ENCODE measurements around the gene EFEMP1. TPM values are rescaled to one million over a fixed set of nuclear protein-coding genes. Genes with fewer than 3 reads are reported as not detected.
"Not testable (repeated sequence)": the region's sequence is repeated elsewhere in the genome, so short reads cannot be mapped to it uniquely, and the experiment has no call there.

The EFEMP1 gene
- total RNA-seq, 1 donor from 2014 or later = 50.7 TPM

DNA sequence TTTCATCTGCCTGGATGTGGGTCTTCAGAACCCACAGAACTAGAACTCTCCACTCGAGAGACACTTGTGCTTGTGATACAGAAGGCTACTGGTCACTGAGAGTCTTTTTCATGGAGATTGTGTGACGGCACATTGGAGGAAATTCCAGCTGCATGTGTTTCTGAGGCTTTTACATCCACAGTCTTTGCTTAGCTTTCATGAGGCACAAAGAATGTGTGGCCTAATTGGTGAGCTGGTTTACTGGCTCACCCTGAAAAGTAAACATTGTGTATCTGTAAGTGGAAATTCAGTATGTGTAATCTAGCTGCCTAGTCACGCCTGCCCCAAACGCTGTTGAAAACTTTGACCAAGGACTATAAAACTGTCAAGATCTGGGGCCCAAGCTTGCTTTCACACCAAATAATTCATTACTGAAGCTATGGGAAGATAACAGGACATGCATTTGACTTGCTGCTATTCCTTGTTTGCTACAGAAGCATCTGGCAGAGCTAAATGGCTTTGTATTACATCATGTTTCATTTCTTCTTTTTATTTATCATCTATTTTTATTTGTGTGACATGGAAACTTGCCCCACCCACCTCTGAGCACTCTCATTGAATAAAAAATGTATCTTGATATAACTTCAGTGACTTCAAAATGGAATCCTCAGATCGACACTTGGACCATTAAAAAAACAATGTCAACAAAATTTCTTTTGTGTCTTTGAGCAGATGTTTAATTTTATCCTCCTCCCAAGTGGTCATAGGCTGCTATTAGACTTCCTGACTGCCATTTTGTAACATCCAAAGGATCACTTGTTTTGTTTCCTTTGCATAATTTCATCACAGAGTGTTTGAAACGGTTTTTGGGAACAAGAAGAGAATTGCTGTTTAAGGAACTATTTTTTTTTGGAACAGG, 80.2 kb downstream of the EFEMP1 start:
- DNase-seq (no peak), ATAC-seq (peak; percentile 43)
- intact Hi-C loops (cut with micrococcal nuclease) = no loop called here

DNA sequence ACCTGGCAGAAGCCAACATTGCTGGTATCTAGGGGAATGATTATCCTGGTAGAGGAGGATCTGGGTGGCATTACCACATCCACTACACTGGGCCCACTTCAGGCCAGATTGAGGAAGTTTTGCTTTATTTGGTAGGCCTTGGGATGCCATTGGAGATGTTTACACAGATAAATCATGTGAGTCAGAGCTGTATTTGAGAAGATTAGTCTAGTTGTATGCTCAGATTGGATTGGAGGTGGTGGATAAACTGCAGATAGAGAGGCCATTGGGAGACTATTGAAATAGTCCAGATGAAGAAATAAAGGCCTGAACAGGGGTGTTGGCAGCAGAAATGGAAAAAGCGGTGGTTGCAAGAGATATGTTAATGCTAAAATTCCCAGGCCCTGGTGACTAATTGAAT, 81.5 kb downstream of the EFEMP1 start:
- DNase-seq (no peak), ATAC-seq (no peak)
- intact Hi-C loops (cut with micrococcal nuclease) = no loop called here

DNA sequence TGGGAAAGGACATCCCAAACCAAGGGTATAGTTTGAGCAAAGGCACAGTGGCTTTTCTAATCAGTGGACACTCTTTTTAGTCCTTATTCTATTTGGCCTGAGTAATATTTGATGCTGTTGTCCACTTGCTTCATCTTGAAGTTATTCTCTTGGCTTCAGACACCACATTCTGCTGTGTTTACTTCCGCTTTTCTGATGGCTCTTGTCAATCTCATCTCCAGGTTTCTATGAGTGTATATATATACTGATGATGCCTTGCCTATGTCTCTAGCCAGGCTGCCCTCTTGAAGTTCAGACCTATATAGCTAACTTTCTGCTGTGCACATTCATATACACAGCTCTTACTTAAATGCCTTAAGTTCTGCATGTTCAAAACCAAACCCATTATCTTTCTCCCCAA, 83.1 kb downstream of the EFEMP1 start:
- no peak for ATAC-seq
- intact Hi-C loops (cut with micrococcal nuclease) = no loop called here

DNA sequence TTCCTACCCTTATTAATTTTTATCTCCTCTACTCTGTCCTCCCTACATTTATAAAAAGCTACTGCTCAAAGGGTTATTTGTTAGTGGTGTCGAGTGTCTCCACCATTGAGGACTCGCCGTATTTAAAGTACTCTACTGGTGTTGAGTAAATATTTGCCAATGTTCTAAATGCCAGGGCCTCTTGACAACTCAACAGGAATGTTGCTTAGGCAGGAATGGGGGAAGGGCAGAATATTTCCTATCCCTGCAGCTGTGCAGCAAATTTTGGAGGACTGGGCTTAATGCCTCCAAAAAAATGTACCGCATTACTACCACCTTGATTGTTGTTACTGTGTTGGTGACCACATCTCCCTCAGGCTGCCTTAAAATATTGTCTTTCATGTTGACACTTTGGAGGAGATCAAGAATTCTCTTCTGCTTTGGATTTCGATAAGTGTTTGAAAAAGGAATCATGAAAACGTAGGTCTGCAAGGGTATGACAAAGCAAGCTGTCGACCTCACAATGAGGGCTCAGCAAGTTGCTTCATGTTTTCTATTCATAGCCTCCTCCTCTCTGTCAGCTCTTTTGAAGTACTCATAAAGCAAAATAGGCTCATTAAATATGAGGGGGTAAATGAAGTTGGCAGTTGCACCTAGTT, 84.3 kb downstream of the EFEMP1 start:
- peak; percentile 47 for ATAC-seq
- intact Hi-C loops (cut with micrococcal nuclease) = no loop called here

More for the DNA sequence above, 83.1 kb downstream of the EFEMP1 start:
- no peak for DNase-seq

DNA sequence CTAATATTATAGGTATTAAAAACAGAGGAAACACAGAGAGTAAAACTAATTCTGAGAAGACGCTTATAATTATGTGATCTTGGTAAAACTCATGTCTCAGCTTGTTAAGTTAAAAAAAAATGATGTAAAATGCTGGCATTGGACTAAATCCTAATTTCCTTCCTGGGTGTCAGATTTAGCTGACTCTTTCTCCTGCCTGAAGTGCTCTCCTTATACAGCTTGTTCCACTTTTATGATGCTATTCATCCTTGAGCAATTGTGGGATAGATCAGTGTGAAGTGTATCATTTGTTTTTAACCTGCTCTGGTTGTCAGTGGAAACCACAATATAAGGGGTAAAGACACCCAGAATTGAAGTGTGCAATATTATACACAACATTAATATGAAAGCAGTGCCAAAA, 84.9 kb downstream of the EFEMP1 start:
- DNase-seq = no peak
- intact Hi-C loops (cut with micrococcal nuclease) = no loop called here
- no peak for ATAC-seq

More for the DNA sequence above, 84.3 kb downstream of the EFEMP1 start:
- DNase-seq = no peak

DNA sequence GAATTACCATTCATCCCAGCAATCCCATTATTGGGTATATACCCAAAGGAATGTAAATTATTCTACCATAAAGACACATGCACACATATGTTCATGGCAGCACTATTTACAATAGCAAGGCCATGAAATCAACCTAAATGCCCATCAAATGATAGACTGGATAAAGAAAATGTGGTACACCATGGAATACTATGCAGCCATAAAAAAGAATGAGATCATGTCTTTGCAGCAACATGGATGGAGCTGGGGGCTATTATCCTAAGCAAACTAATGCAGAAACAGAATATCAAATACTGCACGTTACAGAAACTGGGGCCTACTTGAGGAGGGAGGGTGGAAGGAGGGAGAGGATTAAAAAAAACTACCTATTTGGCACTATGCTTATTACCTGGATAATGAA, 85.5 kb downstream of the EFEMP1 start:
- ATAC-seq; DNase-seq; intact Hi-C loops (cut with micrococcal nuclease): not testable (repeated sequence)

DNA sequence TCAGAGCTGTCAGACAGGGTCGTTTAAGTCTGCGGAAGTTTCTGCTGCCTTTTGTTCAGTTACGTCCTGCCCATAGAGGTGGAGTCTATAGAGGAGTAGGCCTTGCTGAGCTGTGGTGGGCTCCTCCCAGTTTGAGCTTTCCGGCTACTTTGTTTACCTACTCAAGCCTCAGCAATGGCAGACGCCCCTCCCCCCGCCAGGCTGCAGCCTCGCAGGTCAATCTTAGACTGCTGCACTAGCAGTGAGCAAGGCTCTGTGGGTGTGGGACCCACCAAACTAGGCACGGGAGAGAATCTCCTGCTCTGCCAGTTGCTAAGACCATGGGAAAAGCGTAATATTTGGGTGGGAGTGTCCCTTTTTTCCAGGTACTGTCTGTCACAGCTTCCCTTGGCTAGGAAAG, 86.5 kb downstream of the EFEMP1 start:
- intact Hi-C loops (cut with micrococcal nuclease) = no loop called here
- ATAC-seq (no peak), DNase-seq (no peak)

DNA sequence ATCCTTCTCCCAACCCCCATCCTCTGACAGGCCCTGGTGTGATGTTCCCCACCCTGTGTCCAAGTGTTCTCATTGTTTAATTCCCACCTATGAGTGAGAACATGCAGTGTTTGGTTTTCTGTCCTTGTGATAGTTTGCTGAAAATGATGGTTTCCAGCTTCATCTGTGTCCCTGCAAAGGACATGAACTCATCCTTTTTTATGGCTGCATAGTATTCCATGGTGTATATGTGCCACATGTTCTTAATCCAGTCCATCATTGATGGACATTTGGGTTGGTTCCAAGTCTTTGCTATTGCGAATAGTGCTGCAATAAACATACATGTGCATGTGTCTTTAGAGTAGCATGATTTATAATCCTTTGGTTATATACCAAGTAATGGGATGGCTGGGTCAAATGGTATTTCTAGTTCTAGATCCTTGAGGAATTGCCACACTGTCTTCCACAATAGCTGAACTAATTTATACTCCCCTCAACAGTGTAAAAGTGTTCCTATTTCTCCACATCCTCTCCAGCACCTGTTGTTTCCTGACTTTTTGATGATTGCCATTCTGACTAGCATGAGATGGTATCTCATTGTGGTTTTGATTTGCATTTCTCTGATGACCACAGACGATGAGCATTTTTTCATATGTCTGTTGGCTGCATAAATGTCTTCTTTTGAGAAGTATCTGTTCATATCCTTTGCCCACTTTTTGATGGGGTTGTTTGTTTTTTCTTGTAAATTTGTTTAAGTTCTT, 91.7 kb downstream of the EFEMP1 start:
- intact Hi-C loops (cut with micrococcal nuclease); DNase-seq; ATAC-seq: not testable (repeated sequence)

DNA sequence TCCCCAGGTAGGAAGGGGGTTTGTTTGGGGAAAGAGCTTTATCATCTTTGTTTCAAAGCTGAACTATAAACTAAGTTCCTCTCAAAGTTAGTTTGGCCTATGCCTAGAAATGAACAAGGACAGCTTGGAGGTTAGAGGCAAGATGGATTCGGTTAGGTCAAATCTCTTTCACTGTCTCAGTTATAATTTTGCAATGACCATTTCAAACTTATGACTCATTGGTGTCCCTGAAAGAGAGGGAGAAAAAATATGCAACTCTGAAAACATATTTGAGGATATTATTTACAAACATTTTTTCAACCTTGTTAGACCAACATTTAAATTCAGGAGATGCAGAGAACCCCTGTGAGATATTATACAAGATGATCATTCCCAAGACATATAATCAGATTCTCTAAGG, 95.7 kb downstream of the EFEMP1 start:
- no peak for DNase-seq
- intact Hi-C loops (cut with micrococcal nuclease) = no loop called here
- no peak for ATAC-seq

DNA sequence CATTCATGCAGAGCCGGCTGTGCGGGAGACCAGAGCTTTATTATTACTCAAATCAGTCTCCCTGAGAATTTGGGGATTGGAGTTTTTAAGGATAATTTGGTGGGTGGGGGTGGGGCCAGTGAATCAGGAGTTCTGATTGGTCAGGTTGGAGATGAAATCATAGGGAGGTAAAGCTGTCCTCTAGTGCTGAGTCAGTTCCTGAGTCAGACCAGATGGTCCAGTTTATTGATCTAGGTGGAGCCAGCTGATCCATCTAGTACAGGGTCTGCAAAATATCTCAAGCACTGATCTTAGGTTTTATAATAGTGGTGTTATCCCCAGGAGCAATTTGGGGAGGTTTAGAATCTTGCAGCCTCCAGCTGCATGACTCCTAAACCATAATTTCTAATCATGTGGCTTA, 96.2 kb downstream of the EFEMP1 start:
- DNase-seq; intact Hi-C loops (cut with micrococcal nuclease); ATAC-seq: not testable (repeated sequence)

DNA sequence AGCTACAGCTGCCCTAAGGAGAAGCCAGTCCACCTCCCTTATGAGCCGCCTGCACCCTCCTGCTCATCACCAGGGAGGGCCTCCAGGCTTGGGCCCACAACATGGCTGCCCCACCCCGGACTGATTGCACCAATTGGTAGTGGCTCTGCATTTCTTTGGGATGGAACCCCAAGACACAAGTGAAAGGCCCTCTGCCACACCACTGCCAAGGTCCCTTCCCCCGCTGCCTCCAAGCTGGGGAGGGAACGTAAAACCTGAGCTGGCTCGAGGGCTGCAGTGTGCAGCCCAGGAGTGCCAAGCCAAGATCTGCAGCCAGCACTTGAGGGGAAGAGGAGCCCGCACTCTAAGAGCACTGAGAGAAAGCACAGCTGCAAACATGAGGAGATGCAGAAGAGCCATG, 97.3 kb downstream of the EFEMP1 start:
- DNase-seq (no peak), ATAC-seq (no peak)
- intact Hi-C loops (cut with micrococcal nuclease) = no loop called here

DNA sequence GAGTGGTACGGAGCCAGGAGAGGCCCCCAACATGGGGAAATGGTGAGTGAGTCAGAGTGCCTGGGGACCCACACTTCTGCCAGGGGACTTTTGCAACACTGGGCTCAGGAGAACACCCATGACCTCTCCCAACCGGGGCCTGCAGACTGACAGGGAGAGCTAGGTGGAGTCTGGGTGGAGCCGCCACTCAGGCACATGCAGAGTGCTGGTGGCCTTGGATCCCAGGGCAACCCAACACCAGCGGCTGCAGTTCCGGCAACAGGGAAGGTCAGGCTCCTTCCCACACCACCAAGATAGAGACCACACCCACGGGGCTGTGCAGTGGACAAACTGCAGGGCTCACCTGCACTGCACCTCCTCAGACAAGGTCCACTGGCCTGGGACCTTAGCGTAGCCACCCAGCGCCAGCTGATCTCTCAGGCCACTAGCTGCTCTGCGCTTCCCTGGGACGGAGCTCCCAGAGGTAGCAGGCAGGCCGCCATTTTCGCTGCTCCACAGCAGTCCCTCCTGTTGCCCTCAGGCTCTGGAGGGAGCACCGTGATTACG, 99.0 kb downstream of the EFEMP1 start:
- DNase-seq (no peak), ATAC-seq (no peak)
- intact Hi-C loops (cut with micrococcal nuclease) = no loop called here

Other genes starting within 250 kb of the EFEMP1 start
- 22.2 TPM for gene PNPT1, start 229.9 kb downstream of the EFEMP1 start, total RNA-seq